ENCODE data around the gene GYS2. TPM values are rescaled to one million over a fixed set of nuclear protein-coding genes. Genes with fewer than 3 reads are reported as not detected.

GYS2 gene
- total RNA-seq, 5 donors from 2014 or later (not counting 1 experiment from before 2014, with no cell fraction given): 0.23 to 0.40 (median 0.28) TPM; not detected in 2

GRCh38 chr12:21558100-21558679 is 46.5 kb downstream of the GYS2 start:
- WGBS (ENCODE audit: insufficient coverage): no CpG with 5 or more reads among the region's 9 CpGs
- Histone ChIP-seq H3K9me3 (no peaks in the 10 kb centered on the region), H3K4me3 (ENCODE audit: control insufficient read depth in 1 of 2, extremely low read depth in 1 of 2, low read length in 1 of 2) (no peak overlapping the region), H3K27ac (ENCODE audit: low read length) (no peak overlapping the region), H3K27me3 (replicated peaks in 1 of 2; ENCODE audit: control insufficient read depth in 2 of 2, extremely low read depth in 1 of 2, insufficient read depth in 2 of 2, low read length in 1 of 2) (no peaks in the 10 kb centered on the region), H3K4me1 (ENCODE audit: control insufficient read depth in 1 of 2, extremely low read depth in 1 of 2, insufficient read depth in 2 of 2, low read length in 2 of 2) (no peaks in the 10 kb centered on the region), H3K36me3 (ENCODE audit: control insufficient read depth in 2 of 2, extremely low read depth in 1 of 2, insufficient read depth in 1 of 2, low read length in 1 of 2) (no peaks in the 10 kb centered on the region)
- H3K27me3 Mint-ChIP-seq: peaks cover 0 to 4% of the 10 kb centered on the region in 2 donors
- POLR2A ChIA-PET: interaction anchor here in 1 of 2 donors (0.6 kb wide), 1 partner anchor 499 kb away, joined by 4 read pairs; no protein-coding TSS in a partner anchor
- no peak for DNase-seq
- no peak overlapping the region for H3K4me3 Mint-ChIP-seq
- H3K9me3 Mint-ChIP-seq: no peaks in the 10 kb centered on the region
- CTCF ChIA-PET: no interaction called here
- no peak for ATAC-seq (replicated peaks in 1 of 4)
- peaks cover 0 to 2% (median 0%) of the 10 kb centered on the region in 3 donors for H3K4me1 Mint-ChIP-seq
- H3K27ac Mint-ChIP-seq: no peak overlapping the region
- H3K36me3 Mint-ChIP-seq: peaks cover 3% of the 10 kb centered on the region

- no peaks in the 10 kb centered on the region for H3K4me1 ChIP-seq (ENCODE audit: control insufficient read depth in 1 of 2, extremely low read depth in 1 of 2, insufficient read depth in 2 of 2, low read length in 2 of 2)
- H3K36me3 ChIP-seq (ENCODE audit: control insufficient read depth in 2 of 2, extremely low read depth in 1 of 2, insufficient read depth in 1 of 2, low read length in 1 of 2): no peaks in the 10 kb centered on the region
- H3K4me3 ChIP-seq (ENCODE audit: control insufficient read depth in 1 of 2, extremely low read depth in 1 of 2, low read length in 1 of 2): no peak overlapping the region
- ChIA-PET CTCF (no interaction called here), POLR2A (no interaction called here)
- peaks cover 3% of the 10 kb centered on the region for H3K36me3 Mint-ChIP-seq
- no peaks in the 10 kb centered on the region for H3K9me3 ChIP-seq
- no peak overlapping the region for H3K4me3 Mint-ChIP-seq
- no peaks in the 10 kb centered on the region for H3K9me3 Mint-ChIP-seq
- no peak for ATAC-seq (replicated peaks in 1 of 4)
- DNase-seq: no peak
- no peaks in the 10 kb centered on the region for H3K27me3 ChIP-seq (replicated peaks in 1 of 2; ENCODE audit: control insufficient read depth in 2 of 2, extremely low read depth in 1 of 2, insufficient read depth in 2 of 2, low read length in 1 of 2)
- no peak overlapping the region for H3K27ac ChIP-seq (ENCODE audit: low read length)
- H3K27me3 Mint-ChIP-seq: no peaks in the 10 kb centered on the region
- no peak overlapping the region for H3K27ac Mint-ChIP-seq
- no peaks in the 10 kb centered on the region for H3K4me1 Mint-ChIP-seq
These were observed 51.3 kb downstream of the GYS2 start for GRCh38 chr12:21553329-21553675.

DNA sequence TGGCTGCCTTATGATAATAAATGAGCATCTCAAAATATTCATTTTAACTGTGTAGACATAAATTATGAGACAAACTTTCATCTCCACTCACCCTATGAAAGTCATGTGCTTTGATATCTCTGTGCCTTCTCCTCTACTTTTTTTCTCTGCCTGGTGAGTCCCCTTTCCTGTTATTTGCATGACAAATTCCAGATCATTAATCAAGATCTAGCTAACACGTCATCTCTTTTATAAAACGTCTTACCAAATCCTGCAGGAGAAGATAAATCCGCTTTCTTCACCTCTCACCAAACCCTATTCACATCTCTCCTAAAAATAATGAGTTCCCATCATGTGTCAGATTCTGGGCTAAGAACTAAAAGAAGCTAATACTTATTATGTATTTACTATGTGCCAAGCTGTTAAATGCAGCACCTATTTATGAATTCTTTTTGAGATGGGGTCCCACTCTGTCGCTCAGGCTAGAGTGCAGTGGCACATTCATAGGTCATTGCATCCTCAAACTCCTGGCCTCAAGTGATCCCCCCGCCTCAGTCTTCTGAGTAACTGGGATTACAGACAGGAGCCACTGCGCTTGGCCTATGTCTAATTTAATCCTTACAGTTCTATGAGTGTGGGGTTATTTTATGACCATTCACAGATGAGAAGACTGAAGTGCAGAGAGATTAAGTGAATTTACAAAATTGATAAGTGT is 51.9 kb downstream of the GYS2 start:
- no peaks in the 10 kb centered on the region for H3K4me1 ChIP-seq (ENCODE audit: control insufficient read depth in 1 of 2, extremely low read depth in 1 of 2, insufficient read depth in 2 of 2, low read length in 2 of 2)
- H3K27me3 ChIP-seq (replicated peaks in 1 of 2; ENCODE audit: control insufficient read depth in 2 of 2, extremely low read depth in 1 of 2, insufficient read depth in 2 of 2, low read length in 1 of 2): no peaks in the 10 kb centered on the region
- no peak overlapping the region for H3K4me3 Mint-ChIP-seq
- no peak overlapping the region for H3K27ac Mint-ChIP-seq
- no peaks in the 10 kb centered on the region for H3K36me3 Mint-ChIP-seq
- ATAC-seq (replicated peaks in 1 of 4) (no peak), DNase-seq (no peak)
- POLR2A ChIA-PET: no interaction called here
- no peaks in the 10 kb centered on the region for H3K36me3 ChIP-seq (ENCODE audit: control insufficient read depth in 2 of 2, extremely low read depth in 1 of 2, insufficient read depth in 1 of 2, low read length in 1 of 2)
- no peak overlapping the region for H3K4me3 ChIP-seq (ENCODE audit: control insufficient read depth in 1 of 2, extremely low read depth in 1 of 2, low read length in 1 of 2)
- no peaks in the 10 kb centered on the region for H3K27me3 Mint-ChIP-seq
- H3K9me3 Mint-ChIP-seq: no peaks in the 10 kb centered on the region
- CTCF ChIA-PET: no interaction called here
- no peak overlapping the region for H3K27ac ChIP-seq (ENCODE audit: low read length)
- H3K4me1 Mint-ChIP-seq: no peaks in the 10 kb centered on the region
- 28% methylated on average over 2 of the region's 6 CpGs for WGBS (ENCODE audit: insufficient coverage)
- no peaks in the 10 kb centered on the region for H3K9me3 ChIP-seq

- ChIA-PET CTCF (no interaction called here), POLR2A (no interaction called here)
- H3K27ac ChIP-seq (ENCODE audit: low read length): no peak overlapping the region
- no CpG with 5 or more reads among the region's 4 CpGs for WGBS (ENCODE audit: insufficient coverage)
- H3K4me1 ChIP-seq (ENCODE audit: control insufficient read depth in 1 of 2, extremely low read depth in 1 of 2, insufficient read depth in 2 of 2, low read length in 2 of 2): no peaks in the 10 kb centered on the region
- Mint-ChIP-seq H3K36me3 (no peaks in the 10 kb centered on the region), H3K4me3 (no peak overlapping the region), H3K27ac (no peak overlapping the region), H3K9me3 (no peaks in the 10 kb centered on the region), H3K27me3 (no peaks in the 10 kb centered on the region), H3K4me1 (no peaks in the 10 kb centered on the region)
- ATAC-seq (replicated peaks in 1 of 4) (no peak), DNase-seq (no peak)
- no peaks in the 10 kb centered on the region for H3K36me3 ChIP-seq (ENCODE audit: control insufficient read depth in 2 of 2, extremely low read depth in 1 of 2, insufficient read depth in 1 of 2, low read length in 1 of 2)
- H3K9me3 ChIP-seq: no peaks in the 10 kb centered on the region
- H3K4me3 ChIP-seq (ENCODE audit: control insufficient read depth in 1 of 2, extremely low read depth in 1 of 2, low read length in 1 of 2): no peak overlapping the region
- no peaks in the 10 kb centered on the region for H3K27me3 ChIP-seq (replicated peaks in 1 of 2; ENCODE audit: control insufficient read depth in 2 of 2, extremely low read depth in 1 of 2, insufficient read depth in 2 of 2, low read length in 1 of 2)
These were observed 52.7 kb downstream of the GYS2 start for GRCh38 chr12:21551841-21552465.

DNA sequence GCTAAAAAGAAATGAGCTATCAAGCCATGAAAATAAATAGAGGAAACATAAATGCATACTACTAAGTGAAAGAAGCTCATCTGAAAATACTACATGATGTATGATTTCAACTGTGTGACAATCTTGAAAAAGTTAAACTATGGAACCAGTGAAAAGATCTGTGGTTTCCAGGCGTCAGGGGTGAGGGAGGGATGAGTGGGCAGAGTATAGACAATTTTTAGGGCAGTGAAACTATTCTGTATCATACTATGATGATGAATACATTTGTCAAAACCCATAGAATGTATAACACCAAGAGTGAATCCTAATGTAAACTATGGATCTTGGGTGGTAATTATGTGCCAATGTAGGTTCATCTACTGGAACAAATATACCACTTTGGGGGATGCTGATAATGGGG is 57.2 kb downstream of the GYS2 start:
- H3K27ac ChIP-seq (ENCODE audit: low read length): no peak overlapping the region
- no peaks in the 10 kb centered on the region for H3K9me3 ChIP-seq
- H3K4me1 ChIP-seq (ENCODE audit: control insufficient read depth in 1 of 2, extremely low read depth in 1 of 2, insufficient read depth in 2 of 2, low read length in 2 of 2): no peaks in the 10 kb centered on the region
- DNase-seq (no peak), ATAC-seq (replicated peaks in 1 of 4) (no peak)
- no CpG with 5 or more reads among the region's 1 CpG for WGBS (ENCODE audit: insufficient coverage)
- Mint-ChIP-seq H3K9me3 (no peaks in the 10 kb centered on the region), H3K36me3 (no peaks in the 10 kb centered on the region), H3K4me1 (no peaks in the 10 kb centered on the region), H3K27ac (no peak overlapping the region), H3K4me3 (no peak overlapping the region), H3K27me3 (peaks cover 0 to 4% of the 10 kb centered on the region in 2 donors)
- no peak overlapping the region for H3K4me3 ChIP-seq (ENCODE audit: control insufficient read depth in 1 of 2, extremely low read depth in 1 of 2, low read length in 1 of 2)
- H3K36me3 ChIP-seq (ENCODE audit: control insufficient read depth in 2 of 2, extremely low read depth in 1 of 2, insufficient read depth in 1 of 2, low read length in 1 of 2): no peaks in the 10 kb centered on the region
- POLR2A ChIA-PET: no interaction called here
- CTCF ChIA-PET: no interaction called here
- H3K27me3 ChIP-seq (replicated peaks in 1 of 2; ENCODE audit: control insufficient read depth in 2 of 2, extremely low read depth in 1 of 2, insufficient read depth in 2 of 2, low read length in 1 of 2): no peaks in the 10 kb centered on the region

DNA sequence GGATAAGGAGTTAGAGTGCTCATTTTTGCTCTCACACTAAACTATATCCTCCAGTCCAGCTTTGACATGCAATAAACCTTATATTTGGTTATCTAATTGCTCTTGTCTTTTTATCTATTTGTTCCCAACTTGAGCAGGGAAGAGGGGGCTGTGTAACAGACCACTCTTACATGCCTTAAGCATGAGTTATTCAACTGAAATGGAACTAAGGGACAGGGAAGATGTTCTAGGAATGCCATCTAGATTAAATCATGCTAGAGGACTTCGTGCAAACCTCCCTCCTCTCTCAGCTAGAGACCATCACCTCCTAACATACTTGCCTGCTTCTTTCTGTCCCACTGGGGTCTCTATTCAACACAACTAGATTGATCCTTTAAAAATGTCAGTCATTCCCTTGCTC is 57.9 kb downstream of the GYS2 start:
- no peak for DNase-seq
- Mint-ChIP-seq H3K9me3 (no peaks in the 10 kb centered on the region), H3K27me3 (peaks cover 0 to 4% of the 10 kb centered on the region in 2 donors), H3K4me3 (no peak overlapping the region), H3K36me3 (no peaks in the 10 kb centered on the region), H3K27ac (no peak overlapping the region), H3K4me1 (no peaks in the 10 kb centered on the region)
- CTCF ChIA-PET: no interaction called here
- H3K4me1 ChIP-seq (ENCODE audit: control insufficient read depth in 1 of 2, extremely low read depth in 1 of 2, insufficient read depth in 2 of 2, low read length in 2 of 2): no peaks in the 10 kb centered on the region
- no peak overlapping the region for H3K4me3 ChIP-seq (ENCODE audit: control insufficient read depth in 1 of 2, extremely low read depth in 1 of 2, low read length in 1 of 2)
- no peaks in the 10 kb centered on the region for H3K9me3 ChIP-seq
- no peak overlapping the region for H3K27ac ChIP-seq (ENCODE audit: low read length)
- WGBS (ENCODE audit: insufficient coverage): no CpG with 5 or more reads among the region's 1 CpG
- POLR2A ChIA-PET: no interaction called here
- H3K27me3 ChIP-seq (replicated peaks in 1 of 2; ENCODE audit: control insufficient read depth in 2 of 2, extremely low read depth in 1 of 2, insufficient read depth in 2 of 2, low read length in 1 of 2): no peaks in the 10 kb centered on the region
- no peak for ATAC-seq (replicated peaks in 1 of 4)
- H3K36me3 ChIP-seq (ENCODE audit: control insufficient read depth in 2 of 2, extremely low read depth in 1 of 2, insufficient read depth in 1 of 2, low read length in 1 of 2): no peaks in the 10 kb centered on the region
